ENCODE measurements around the gene ZSWIM6. TPM values are rescaled to one million over a fixed set of nuclear protein-coding genes. Genes with fewer than 3 reads are reported as not detected.

The ZSWIM6 gene
- total RNA-seq, 2 experiments from 2014 or later = 0.06 to 0.17 TPM

DNA sequence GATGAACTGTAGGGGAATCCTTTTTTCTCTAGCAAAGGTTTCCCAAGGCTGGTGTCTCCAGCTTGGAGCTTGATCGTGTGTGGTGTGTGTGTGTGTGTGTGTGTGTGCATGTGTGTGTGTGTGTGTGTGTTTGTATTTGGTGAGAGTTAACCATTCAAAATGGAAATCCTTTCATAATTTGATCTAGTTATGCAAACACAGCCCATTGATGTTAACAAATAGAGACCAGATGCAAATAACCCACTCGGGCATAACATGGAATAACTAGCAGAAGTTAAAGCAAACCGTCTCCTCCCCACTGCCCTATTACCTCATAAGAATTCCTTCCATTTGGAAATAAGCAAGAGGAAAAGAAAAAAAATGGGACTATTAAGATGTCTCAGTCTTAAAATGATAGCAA lies 24.9 kb upstream of the ZSWIM6 start:
- TF ChIP-seq, protein P1, sequence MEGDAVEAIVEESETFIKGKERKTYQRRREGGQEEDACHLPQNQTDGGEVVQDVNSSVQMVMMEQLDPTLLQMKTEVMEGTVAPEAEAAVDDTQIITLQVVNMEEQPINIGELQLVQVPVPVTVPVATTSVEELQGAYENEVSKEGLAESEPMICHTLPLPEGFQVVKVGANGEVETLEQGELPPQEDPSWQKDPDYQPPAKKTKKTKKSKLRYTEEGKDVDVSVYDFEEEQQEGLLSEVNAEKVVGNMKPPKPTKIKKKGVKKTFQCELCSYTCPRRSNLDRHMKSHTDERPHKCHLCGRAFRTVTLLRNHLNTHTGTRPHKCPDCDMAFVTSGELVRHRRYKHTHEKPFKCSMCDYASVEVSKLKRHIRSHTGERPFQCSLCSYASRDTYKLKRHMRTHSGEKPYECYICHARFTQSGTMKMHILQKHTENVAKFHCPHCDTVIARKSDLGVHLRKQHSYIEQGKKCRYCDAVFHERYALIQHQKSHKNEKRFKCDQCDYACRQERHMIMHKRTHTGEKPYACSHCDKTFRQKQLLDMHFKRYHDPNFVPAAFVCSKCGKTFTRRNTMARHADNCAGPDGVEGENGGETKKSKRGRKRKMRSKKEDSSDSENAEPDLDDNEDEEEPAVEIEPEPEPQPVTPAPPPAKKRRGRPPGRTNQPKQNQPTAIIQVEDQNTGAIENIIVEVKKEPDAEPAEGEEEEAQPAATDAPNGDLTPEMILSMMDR (conservative IDR thresholded peaks at IDR 0.05; ENCODE audit: low read length) = no peak
- no peak for TF ChIP-seq EZH2phosphoT487 (IDR thresholded peaks at IDR 0.05; ENCODE audit: borderline replicate concordance, low read depth, low read length)
- Histone ChIP-seq H4K20me1 (ENCODE audit: insufficient read depth, low read length) (no peaks in the 10 kb centered on the region), H3K4me2 (ENCODE audit: low read length) (no peak overlapping the region), H3K36me3 (ENCODE audit: insufficient read depth, low read length) (no peaks in the 10 kb centered on the region), H3K9me3 (ENCODE audit: low read length) (no peaks in the 10 kb centered on the region), H3K9me2 (ENCODE audit: insufficient read depth, low read length) (no peaks in the 10 kb centered on the region), H3K4me3 (ENCODE audit: low read depth, low read length, poor library complexity, severe bottlenecking) (no peak overlapping the region), H3K27ac (ENCODE audit: low read depth, low read length, poor library complexity, severe bottlenecking) (no peak overlapping the region), H3K79me2 (ENCODE audit: insufficient read depth, low read depth, low read length) (no peaks in the 10 kb centered on the region), H2AFZ (ENCODE audit: low read length) (no peak overlapping the region), H3K4me1 (ENCODE audit: insufficient read depth, low read length, poor library complexity, severe bottlenecking) (no peaks in the 10 kb centered on the region)
- BruUV-seq (replicated peaks) = no TSS peak
- POLR2A ChIA-PET = no interaction called here
- no peak for DNase-seq (ENCODE audit: low spot score)
- intact Hi-C loops (cut with micrococcal nuclease; ENCODE audit: unreplicated experiment) = no loop called here
- CTCF ChIA-PET (ENCODE audit: unreplicated experiment) = no interaction called here

DNA sequence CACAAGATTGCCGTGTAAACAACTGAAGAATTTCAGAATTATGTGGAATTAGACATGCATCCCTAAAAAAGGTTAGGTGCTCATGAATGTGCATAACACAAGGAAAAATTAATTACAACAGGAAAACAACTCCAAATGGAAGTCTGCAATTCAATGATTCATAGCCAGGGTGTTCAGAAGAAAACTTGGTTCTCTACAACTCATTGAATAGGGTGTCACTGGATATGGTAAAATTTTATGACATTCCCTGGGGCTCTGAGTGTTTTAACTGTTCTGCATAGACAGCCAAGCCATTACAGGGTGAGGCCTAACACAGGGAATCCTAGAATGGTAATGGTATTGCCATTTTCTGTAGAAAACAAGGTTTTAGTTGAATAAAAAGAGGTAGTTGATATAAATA lies 24.4 kb upstream of the ZSWIM6 start:
- CTCF ChIA-PET (ENCODE audit: unreplicated experiment) = no interaction called here
- Histone ChIP-seq H3K79me2 (ENCODE audit: insufficient read depth, low read depth, low read length) (no peaks in the 10 kb centered on the region), H3K9me3 (ENCODE audit: low read length) (no peaks in the 10 kb centered on the region), H2AFZ (ENCODE audit: low read length) (no peak overlapping the region), H3K27ac (ENCODE audit: low read depth, low read length, poor library complexity, severe bottlenecking) (no peak overlapping the region), H3K4me3 (ENCODE audit: low read depth, low read length, poor library complexity, severe bottlenecking) (no peak overlapping the region), H3K36me3 (ENCODE audit: insufficient read depth, low read length) (no peaks in the 10 kb centered on the region), H3K4me1 (ENCODE audit: insufficient read depth, low read length, poor library complexity, severe bottlenecking) (no peaks in the 10 kb centered on the region), H3K4me2 (ENCODE audit: low read length) (no peak overlapping the region), H4K20me1 (ENCODE audit: insufficient read depth, low read length) (no peaks in the 10 kb centered on the region), H3K9me2 (ENCODE audit: insufficient read depth, low read length) (no peaks in the 10 kb centered on the region)
- no peak for DNase-seq (ENCODE audit: low spot score)
- intact Hi-C loops (cut with micrococcal nuclease; ENCODE audit: unreplicated experiment) = no loop called here
- no TSS peak for BruUV-seq (replicated peaks)
- POLR2A ChIA-PET = no interaction called here
- TF ChIP-seq, protein P1 (conservative IDR thresholded peaks at IDR 0.05; ENCODE audit: low read length) = no peak
- TF ChIP-seq EZH2phosphoT487 (IDR thresholded peaks at IDR 0.05; ENCODE audit: borderline replicate concordance, low read depth, low read length) = no peak

DNA sequence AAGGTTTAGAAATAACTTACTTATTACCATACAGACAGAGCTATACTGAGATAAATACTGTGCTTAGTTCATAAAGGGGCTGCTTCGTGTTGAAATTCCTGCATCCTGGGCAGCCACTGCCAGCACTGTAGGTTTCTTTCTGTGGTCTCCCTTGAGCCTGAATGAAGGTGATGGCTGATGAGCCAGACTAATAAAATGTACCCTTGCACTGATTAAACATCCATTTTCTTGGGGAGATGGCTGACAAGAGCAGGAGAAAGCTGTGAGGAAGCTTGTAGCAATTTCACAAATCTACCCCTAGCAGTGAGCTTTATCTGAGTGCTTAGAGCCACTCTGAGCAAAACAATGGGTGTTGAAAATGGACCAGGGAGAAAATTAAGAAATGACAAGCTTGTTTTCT lies 23.3 kb upstream of the ZSWIM6 start:
- Histone ChIP-seq H3K9me2 (ENCODE audit: insufficient read depth, low read length) (no peaks in the 10 kb centered on the region), H3K4me3 (ENCODE audit: low read depth, low read length, poor library complexity, severe bottlenecking) (no peak overlapping the region), H3K27ac (ENCODE audit: low read depth, low read length, poor library complexity, severe bottlenecking) (no peak overlapping the region), H3K4me1 (ENCODE audit: insufficient read depth, low read length, poor library complexity, severe bottlenecking) (no peaks in the 10 kb centered on the region), H3K79me2 (ENCODE audit: insufficient read depth, low read depth, low read length) (no peaks in the 10 kb centered on the region), H3K4me2 (ENCODE audit: low read length) (no peak overlapping the region), H4K20me1 (ENCODE audit: insufficient read depth, low read length) (no peaks in the 10 kb centered on the region), H2AFZ (ENCODE audit: low read length) (no peak overlapping the region), H3K36me3 (ENCODE audit: insufficient read depth, low read length) (no peaks in the 10 kb centered on the region), H3K9me3 (ENCODE audit: low read length) (no peaks in the 10 kb centered on the region)
- intact Hi-C loops (cut with micrococcal nuclease; ENCODE audit: unreplicated experiment) = no loop called here
- BruUV-seq (replicated peaks) = no TSS peak
- ChIA-PET POLR2A (no interaction called here), CTCF (ENCODE audit: unreplicated experiment) (no interaction called here)
- DNase-seq (ENCODE audit: low spot score) = no peak
- TF ChIP-seq EZH2phosphoT487 (IDR thresholded peaks at IDR 0.05; ENCODE audit: borderline replicate concordance, low read depth, low read length) = no peak
- TF ChIP-seq, protein P1 (conservative IDR thresholded peaks at IDR 0.05; ENCODE audit: low read length) = no peak
